GM08714 (cell line): ENCODE measurements around the gene BRD2.

ENCODE experiments used
- H3K4me3 ChIP-seq: fragments of 200-500 bp; sonication (Bioruptor generic); 2 replicates; pipeline ENCODE4 v1.5.1; 2014; ENCODE audit warnings: mild to moderate bottlenecking, low read length, inconsistent platforms
- ZNF274 ChIP-seq: IDR thresholded peaks from 2 replicates; pipeline ENCODE4 v1.6.1; 2012; ENCODE audit warnings: mild to moderate bottlenecking, low read depth, low read length

BRD2 gene

GRCh38 chr6:32943864-32944649, 24.3 kb upstream of the BRD2 start:
- TF ChIP-seq ZNF274: no peak
- peak overlapping the region; percentile 39; the same call in 1 of the 2 replicates for H3K4me3 ChIP-seq

GRCh38 chr6:32945108-32945760, 23.2 kb upstream of the BRD2 start:
- no peak for TF ChIP-seq ZNF274
- peak overlapping the region; percentile 63; the same call in 1 of the 2 replicates for H3K4me3 ChIP-seq

- no peak for TF ChIP-seq ZNF274
- no peak overlapping the region for H3K4me3 ChIP-seq
Measured at GRCh38 chr6:32945953-32946352, 22.4 kb upstream of the BRD2 start.

DNA sequence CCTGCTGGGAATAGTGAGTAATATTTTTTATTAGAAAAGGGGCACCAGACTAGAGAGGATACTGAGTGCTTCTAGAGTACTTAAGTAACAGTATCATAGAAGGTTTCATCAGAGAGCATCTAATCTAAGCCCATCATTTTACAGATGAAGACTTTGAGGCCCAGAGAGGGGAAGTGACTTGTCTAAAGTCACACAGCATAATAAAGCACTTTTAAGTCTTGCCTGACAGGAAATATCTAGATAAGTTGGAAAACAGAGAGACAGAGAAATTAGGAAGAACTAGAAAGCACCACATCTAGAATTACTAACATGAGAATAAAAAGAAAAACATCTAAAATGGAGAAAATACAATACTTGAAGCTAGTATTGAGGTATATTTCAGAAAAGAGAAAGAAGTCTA, 21.5 kb upstream of the BRD2 start:
- no peak overlapping the region for H3K4me3 ChIP-seq
- TF ChIP-seq ZNF274: no peak

DNA sequence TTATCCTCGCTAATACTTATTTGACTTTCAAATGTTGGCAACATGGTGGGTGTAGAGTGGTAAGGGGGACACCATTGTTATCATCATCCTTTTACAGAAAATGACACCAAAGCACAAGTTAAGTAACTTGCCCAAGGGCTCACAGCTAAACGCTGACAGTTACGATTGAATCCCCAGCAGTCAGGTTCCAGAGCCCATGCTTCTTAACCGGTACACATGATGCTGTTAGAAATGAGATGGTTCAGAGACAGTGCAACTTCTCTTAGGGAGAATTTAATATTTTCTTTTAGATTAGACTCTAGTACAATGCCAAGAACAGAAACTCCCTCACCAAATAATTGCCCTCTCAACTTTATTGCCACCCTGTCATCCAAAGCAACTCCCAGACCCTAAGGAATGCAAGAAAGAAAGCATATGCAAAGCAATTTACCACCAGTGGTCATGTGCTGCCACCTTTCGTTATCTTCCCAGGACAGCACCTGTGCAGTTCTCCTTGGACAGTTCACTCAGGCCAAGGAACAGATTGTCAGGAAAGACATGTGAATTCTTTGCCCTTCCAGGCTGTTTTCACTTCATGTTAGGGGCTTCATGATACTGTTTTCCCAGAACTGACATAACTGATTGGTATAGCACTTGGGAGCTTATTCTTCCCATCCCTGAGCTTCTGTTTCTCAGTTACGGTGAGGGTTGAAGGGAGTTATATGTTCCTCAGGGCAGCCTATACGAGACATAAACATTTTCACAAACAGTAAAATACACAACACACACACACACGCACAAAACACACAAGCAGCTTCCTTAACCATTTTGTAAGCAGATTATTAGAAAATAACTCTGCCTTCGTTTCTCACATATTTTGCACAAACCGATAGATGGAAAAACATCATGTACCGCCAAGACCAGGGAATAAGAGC, 20.6 kb upstream of the BRD2 start:
- no peak overlapping the region; the same call in 1 of the 2 replicates for H3K4me3 ChIP-seq
- TF ChIP-seq ZNF274: no peak

DNA sequence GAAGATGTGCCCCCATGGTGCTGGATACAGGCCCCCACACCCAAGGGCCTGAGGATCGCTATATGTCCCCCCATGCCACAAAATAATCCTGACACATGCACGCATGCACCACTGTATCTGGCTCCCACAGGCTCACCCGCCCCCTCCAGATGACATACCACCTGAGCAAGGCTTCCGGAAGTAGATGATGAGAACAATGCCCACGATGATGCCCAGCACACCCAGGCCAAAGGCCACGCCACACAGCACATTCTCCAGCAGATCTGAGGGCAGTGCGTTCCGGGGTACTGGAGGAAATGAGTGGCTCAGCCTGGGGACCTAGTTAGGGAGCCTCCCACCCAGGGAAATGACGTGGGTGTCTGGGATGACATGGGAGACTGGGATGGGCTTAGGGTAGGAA, 19.3 kb upstream of the BRD2 start:
- H3K4me3 ChIP-seq: no peak overlapping the region
- TF ChIP-seq ZNF274: no peak

GRCh38 chr6:32950010-32950409, 18.4 kb upstream of the BRD2 start:
- no peak for TF ChIP-seq ZNF274
- H3K4me3 ChIP-seq: peak overlapping the region; percentile 97; the same call in 1 of the 2 replicates

DNA sequence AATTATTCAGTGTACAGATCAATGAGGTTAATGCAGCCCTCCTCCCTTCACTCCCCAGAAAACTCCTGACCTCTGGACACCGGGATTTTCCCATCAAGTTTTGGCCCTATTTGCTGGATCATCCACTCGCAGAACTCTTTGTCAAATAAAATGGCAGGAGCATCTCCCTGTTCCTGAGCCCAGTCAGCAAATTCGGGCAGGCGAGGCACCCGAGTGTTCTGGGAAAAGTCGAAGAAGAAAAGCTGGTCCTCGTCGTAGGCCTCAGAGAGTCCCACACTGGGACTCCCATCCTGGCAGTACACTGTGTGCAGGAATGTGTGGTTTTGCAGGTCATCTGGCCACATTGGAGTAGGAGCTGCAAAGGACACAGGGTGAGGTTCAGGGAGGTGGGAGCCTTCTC, 17.9 kb upstream of the BRD2 start:
- no peak for TF ChIP-seq ZNF274
- peak overlapping the region; percentile 97; the same call in 1 of the 2 replicates for H3K4me3 ChIP-seq

- TF ChIP-seq ZNF274: no peak
- peak within 1 kb of the TSS; percentile 97 for H3K4me3 ChIP-seq
Measured at GRCh38 chr6:32952817-32953739, 15.3 kb upstream of the BRD2 start, which contains the start of gene HLA-DMA. Gene HLA-DMA (minus strand): TSS chr6:32953097. CDS start chr6:32953036, 61 bp downstream.

DNA sequence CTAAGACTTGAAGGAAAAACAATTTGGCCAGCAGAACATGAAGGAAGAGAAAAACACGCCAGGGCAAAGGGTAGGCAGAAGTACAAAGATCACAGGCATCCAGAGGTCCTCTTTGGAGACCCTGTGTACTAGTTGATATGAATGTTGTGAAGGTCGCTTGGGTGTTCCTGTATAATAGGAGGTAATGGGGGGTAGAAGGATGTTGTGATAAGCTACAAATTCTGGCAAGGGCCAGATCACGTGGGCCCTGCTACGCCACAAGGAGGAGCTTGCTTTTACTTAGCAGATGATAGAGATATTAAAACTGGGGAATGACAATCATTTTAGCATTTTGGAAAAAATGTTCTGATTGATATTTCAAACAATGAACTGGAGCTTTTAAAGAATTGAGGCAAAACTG, 14.6 kb upstream of the BRD2 start:
- no peak for TF ChIP-seq ZNF274

GRCh38 chr6:32954267-32954666, 14.1 kb upstream of the BRD2 start:
- H3K4me3 ChIP-seq: no peak overlapping the region
- TF ChIP-seq ZNF274: no peak

More for the DNA sequence above, 14.6 kb upstream of the BRD2 start:
- H3K4me3 ChIP-seq: no peak overlapping the region

GRCh38 chr6:32954986-32955802, 13.2 kb upstream of the BRD2 start:
- TF ChIP-seq ZNF274: no peak
- H3K4me3 ChIP-seq: no peak overlapping the region
